GM10266 (cell line): Measurements from ENCODE around the gene NCKAP5.

Source experiments
- DNase-seq: peaks from one replicate; pipeline ENCODE4 v3.0.0; 2012; ENCODE audit errors: extremely low spot score
- CTCF ChIP-seq: IDR thresholded peaks from 2 replicates; pipeline ENCODE4 v1.5.1; 2012; ENCODE audit warnings: mild to moderate bottlenecking, low read depth; ENCODE audit not compliant: control insufficient read depth, insufficient read depth; ENCODE audit errors: missing control alignments

The NCKAP5 gene

DNA sequence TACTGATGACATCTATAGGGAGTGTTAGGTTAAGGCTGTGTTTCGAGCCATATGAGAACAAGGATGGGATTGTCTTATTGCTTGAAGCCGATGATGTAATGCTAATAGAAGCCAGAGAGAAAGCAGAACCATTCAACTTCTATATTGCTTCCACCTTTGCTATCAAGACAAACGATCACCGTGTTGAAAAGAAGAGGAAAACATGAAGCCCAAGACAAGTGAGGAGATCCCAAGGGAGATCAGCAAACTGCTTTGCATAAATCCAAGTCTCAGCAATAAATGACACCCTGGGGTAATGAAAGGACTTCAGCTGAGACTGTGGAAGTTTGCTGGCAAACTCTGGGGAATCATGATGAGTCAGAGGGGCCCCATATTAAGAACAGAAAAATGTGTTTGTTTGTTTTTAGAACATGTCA is 206.2 kb downstream of the NCKAP5 start:
- DNase-seq: no peak
- no peak for TF ChIP-seq CTCF

DNA sequence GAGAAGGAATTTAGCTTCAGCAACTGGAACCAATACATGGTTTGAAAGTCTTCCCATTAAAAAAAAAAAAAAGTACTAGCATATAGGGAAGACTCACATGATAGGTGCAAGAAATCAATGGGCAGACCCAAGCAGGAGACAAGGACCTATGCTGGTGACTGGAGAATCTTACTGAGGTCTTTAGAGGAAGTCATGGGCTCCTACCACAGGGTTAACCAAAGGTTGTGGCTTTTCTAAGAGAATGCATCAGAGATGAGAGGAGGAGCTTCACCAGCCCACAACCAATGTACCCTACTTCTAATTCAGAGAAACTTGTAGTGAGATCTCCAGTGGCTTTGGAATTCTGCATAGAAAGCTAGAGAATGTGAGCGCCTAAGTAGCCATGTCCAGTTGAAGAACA is 207.4 kb downstream of the NCKAP5 start:
- no peak for DNase-seq
- TF ChIP-seq CTCF: no peak

GRCh38 chr2:133360190-133360589 is 208.1 kb downstream of the NCKAP5 start:
- no peak for TF ChIP-seq CTCF
- DNase-seq: no peak

DNA sequence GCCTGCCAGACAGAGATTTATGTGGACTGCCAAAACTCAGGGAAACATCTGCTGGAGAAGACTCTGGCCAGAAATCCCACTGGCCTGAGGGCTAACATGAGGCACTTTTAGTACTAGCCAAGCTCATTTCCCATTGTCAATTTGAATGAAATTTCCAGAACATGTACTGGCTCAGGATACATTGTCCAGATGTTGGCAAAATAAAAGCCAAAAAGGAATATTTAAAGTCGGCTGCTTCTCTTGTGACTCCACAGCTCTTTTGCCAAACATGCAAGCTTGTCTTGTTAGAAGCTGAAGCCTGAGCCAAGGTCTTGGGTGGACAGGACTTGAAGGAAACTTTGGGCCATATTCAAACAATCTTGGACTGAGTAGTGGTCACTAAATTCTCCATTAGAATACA is 215.5 kb downstream of the NCKAP5 start:
- no peak for TF ChIP-seq CTCF
- DNase-seq: no peak

DNA sequence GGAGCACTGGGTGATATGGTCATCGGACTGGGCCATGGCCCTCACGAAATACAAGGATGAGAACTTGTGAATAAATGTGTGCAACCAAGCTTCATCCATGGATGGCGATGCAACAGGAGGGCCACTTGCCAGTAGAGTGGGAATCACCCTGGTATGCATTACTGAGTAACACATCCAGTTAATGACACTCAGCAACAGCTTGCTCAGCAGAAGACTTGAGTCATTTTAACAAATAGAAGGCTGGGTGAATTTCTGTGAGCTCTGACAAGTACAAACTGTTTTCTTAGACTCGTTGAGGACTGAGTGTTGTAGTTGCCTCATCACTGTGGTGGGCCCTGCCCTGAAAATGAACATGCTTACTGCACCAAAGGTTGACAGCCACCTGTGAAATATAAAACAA is 221.6 kb downstream of the NCKAP5 start:
- no peak for DNase-seq
- no peak for TF ChIP-seq CTCF

GRCh38 chr2:133345638-133346037 is 222.6 kb downstream of the NCKAP5 start:
- no peak for TF ChIP-seq CTCF
- DNase-seq: no peak

- DNase-seq: no peak
- no peak for TF ChIP-seq CTCF
These were observed 223.4 kb downstream of the NCKAP5 start for GRCh38 chr2:133344849-133345248.
